GM10266 (cell line): ENCODE measurements around the gene SCN8A.

Source experiments
- DNase-seq: peaks from one replicate; pipeline ENCODE4 v3.0.0; 2012; ENCODE audit errors: extremely low spot score
- TF ChIP-seq, protein P1 (sequence below): IDR thresholded peaks from 2 replicates; pipeline ENCODE4 v1.5.1; 2012; ENCODE audit warnings: mild to moderate bottlenecking, low read depth; ENCODE audit not compliant: control insufficient read depth, insufficient read depth; ENCODE audit errors: missing control alignments

SCN8A gene

DNA sequence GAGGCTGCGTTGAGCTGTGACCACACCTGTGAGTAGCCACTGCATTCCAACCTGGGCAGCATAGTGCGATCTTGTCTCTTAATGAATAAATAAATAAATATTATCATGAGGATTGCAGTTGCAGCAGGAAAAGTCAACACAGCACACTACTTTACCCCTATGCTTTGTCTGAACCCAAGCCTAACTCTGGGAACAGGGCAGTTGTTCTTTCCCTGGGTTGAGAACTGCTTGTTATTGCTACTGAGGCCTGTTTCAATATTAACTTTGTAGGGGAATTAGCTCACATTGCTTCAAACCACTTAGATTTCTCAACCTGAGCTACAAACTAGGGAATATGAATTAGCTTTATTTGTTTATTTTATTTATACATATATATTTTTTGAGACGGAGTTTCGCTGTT is 102.5 kb downstream of the SCN8A start:
- TF ChIP-seq, protein P1, sequence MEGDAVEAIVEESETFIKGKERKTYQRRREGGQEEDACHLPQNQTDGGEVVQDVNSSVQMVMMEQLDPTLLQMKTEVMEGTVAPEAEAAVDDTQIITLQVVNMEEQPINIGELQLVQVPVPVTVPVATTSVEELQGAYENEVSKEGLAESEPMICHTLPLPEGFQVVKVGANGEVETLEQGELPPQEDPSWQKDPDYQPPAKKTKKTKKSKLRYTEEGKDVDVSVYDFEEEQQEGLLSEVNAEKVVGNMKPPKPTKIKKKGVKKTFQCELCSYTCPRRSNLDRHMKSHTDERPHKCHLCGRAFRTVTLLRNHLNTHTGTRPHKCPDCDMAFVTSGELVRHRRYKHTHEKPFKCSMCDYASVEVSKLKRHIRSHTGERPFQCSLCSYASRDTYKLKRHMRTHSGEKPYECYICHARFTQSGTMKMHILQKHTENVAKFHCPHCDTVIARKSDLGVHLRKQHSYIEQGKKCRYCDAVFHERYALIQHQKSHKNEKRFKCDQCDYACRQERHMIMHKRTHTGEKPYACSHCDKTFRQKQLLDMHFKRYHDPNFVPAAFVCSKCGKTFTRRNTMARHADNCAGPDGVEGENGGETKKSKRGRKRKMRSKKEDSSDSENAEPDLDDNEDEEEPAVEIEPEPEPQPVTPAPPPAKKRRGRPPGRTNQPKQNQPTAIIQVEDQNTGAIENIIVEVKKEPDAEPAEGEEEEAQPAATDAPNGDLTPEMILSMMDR = no peak
- DNase-seq = no peak

GRCh38 chr12:51694146-51694545 is 103.1 kb downstream of the SCN8A start:
- DNase-seq = no peak
- TF ChIP-seq, protein P1 = no peak

GRCh38 chr12:51695241-51696010 is 104.4 kb downstream of the SCN8A start:
- DNase-seq = no peak
- TF ChIP-seq, protein P1 = no peak

GRCh38 chr12:51699219-51699618 is 108.2 kb downstream of the SCN8A start:
- TF ChIP-seq, protein P1 = no peak
- no peak for DNase-seq

- DNase-seq = no peak
- TF ChIP-seq, protein P1 = no peak
Measured at GRCh38 chr12:51700887-51701286, 109.9 kb downstream of the SCN8A start.

GRCh38 chr12:51702587-51702986 is 111.6 kb downstream of the SCN8A start:
- TF ChIP-seq, protein P1 = no peak
- no peak for DNase-seq

GRCh38 chr12:51705450-51705849 is 114.4 kb downstream of the SCN8A start:
- no peak for DNase-seq
- TF ChIP-seq, protein P1 = no peak
